ENCODE results near the gene TIGD1.

DNA sequence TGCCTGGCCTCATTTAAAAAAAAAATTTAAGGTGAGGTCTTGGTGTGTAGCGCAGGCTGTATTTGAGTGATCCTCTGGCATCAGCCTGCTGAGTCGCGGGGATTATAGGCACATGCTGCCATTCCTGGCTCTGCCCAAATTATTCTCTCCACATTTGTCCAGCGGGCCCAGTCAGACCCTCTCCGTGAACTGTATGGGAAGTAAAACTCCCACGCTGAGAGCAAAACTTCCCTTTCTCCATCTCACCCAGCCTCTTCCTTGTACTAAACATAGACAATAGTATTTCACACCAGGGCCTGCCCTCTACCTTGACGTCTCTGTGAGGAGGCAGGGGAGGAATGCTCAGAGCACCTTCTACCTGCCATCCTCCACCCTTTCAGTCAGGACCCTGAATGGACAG is 37.2 kb upstream of the TIGD1 start:
- TF ChIP-seq, protein P1, sequence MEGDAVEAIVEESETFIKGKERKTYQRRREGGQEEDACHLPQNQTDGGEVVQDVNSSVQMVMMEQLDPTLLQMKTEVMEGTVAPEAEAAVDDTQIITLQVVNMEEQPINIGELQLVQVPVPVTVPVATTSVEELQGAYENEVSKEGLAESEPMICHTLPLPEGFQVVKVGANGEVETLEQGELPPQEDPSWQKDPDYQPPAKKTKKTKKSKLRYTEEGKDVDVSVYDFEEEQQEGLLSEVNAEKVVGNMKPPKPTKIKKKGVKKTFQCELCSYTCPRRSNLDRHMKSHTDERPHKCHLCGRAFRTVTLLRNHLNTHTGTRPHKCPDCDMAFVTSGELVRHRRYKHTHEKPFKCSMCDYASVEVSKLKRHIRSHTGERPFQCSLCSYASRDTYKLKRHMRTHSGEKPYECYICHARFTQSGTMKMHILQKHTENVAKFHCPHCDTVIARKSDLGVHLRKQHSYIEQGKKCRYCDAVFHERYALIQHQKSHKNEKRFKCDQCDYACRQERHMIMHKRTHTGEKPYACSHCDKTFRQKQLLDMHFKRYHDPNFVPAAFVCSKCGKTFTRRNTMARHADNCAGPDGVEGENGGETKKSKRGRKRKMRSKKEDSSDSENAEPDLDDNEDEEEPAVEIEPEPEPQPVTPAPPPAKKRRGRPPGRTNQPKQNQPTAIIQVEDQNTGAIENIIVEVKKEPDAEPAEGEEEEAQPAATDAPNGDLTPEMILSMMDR (conservative IDR thresholded peaks at IDR 0.05 in 1 of 2, IDR thresholded peaks at IDR 0.05 in 1 of 2; ENCODE audit: extremely low read depth in 1 of 2, insufficient read depth in 1 of 2, low read depth in 1 of 2, low read length in 2 of 2) = no peak
- no peak for TF ChIP-seq EZH2 (IDR thresholded peaks at IDR 0.05; ENCODE audit: borderline replicate concordance, low read length)

Measured in mammary epithelial cell (primary cell).